ENCODE data around the gene ANKMY1. TPM values are rescaled to one million over a fixed set of nuclear protein-coding genes. Genes with fewer than 3 reads are reported as not detected.

The ANKMY1 gene
- total and polyA plus RNA-seq, 10 donors: 7.6 to 45.5 (median 29.4) TPM

- H3K4me3 ChIP-seq: no peak overlapping the region
- H3K27ac ChIP-seq: no peak overlapping the region
- no peaks in the 10 kb centered on the region for H3K36me3 ChIP-seq
- H3K27me3 ChIP-seq (replicated peaks in 1 of 7): peaks cover 3 to 93% (median 64%) of the 10 kb centered on the region in 7 donors
- intact Hi-C loops (cut with DNase I; ENCODE audit: low total_unique reads): no loop called here
- H3K9me3 ChIP-seq: no peaks in the 10 kb centered on the region
- TF ChIP-seq POLR2AphosphoS5 (IDR thresholded peaks at IDR 0.05): no peak
- WGBS, 5 donors: 21 to 28% (median 24%) methylated on average over 7 of the region's 7 CpGs
- no peak for DNase-seq
- H3K4me1 ChIP-seq: peaks cover 4 to 47% (median 31%) of the 10 kb centered on the region in 6 donors
These were observed 102.5 kb downstream of the ANKMY1 start for GRCh38 chr2:240455272-240455646.

- intact Hi-C loops (cut with DNase I; ENCODE audit: low total_unique reads): no loop called here
- WGBS, 5 donors: 17 to 28% (median 24%) methylated on average over 26 to 35 of the region's 35 CpGs
- H3K4me3 ChIP-seq: peak overlapping the region in 1 of 8 donors; percentile 74
These were observed 103.5 kb downstream of the ANKMY1 start for GRCh38 chr2:240454106-240454901.

GRCh38 chr2:240453461-240454105 lies 104.2 kb downstream of the ANKMY1 start:
- 4 to 18% (median 5%) methylated on average over 20 to 79 of the region's 81 CpGs for WGBS, 5 donors
- no peak overlapping the region for H3K27ac ChIP-seq
- no peak for TF ChIP-seq POLR2A (IDR thresholded peaks at IDR 0.05)
- no peak for TF ChIP-seq CTCF (IDR thresholded peaks at IDR 0.05 in 8 of 11, conservative IDR thresholded peaks at IDR 0.05 in 3 of 11)
- peak overlapping the region in 3 of 8 donors; percentile 20 to 74 (median 51) for H3K4me3 ChIP-seq
- peak; percentile 66 for DNase-seq
- H3K27me3 ChIP-seq (replicated peaks in 1 of 7): peaks cover 3 to 96% (median 64%) of the 10 kb centered on the region in 7 donors
- intact Hi-C loops (cut with DNase I; ENCODE audit: low total_unique reads): no loop called here
- H3K36me3 ChIP-seq: no peaks in the 10 kb centered on the region
- peaks cover 4 to 47% (median 31%) of the 10 kb centered on the region in 6 donors for H3K4me1 ChIP-seq
- no peaks in the 10 kb centered on the region for H3K9me3 ChIP-seq

More at GRCh38 chr2:240454106-240454901, 103.5 kb downstream of the ANKMY1 start:
- Histone ChIP-seq H3K36me3 (no peaks in the 10 kb centered on the region), H3K27ac (no peak overlapping the region), H3K4me1 (peaks cover 4 to 47% (median 31%) of the 10 kb centered on the region in 6 donors), H3K9me3 (no peaks in the 10 kb centered on the region), H3K27me3 (replicated peaks in 1 of 7) (peaks cover 3 to 95% (median 64%) of the 10 kb centered on the region in 7 donors)
- no peak for TF ChIP-seq POLR2AphosphoS5 (IDR thresholded peaks at IDR 0.05)
- TF ChIP-seq POLR2A (IDR thresholded peaks at IDR 0.05): no peak
- TF ChIP-seq CTCF (IDR thresholded peaks at IDR 0.05 in 8 of 11, conservative IDR thresholded peaks at IDR 0.05 in 3 of 11): no peak
- DNase-seq: no peak

- 0 to 2% (median 1%) methylated on average over 55 to 103 of the region's 103 CpGs for WGBS, 5 donors
- TF ChIP-seq CTCF (IDR thresholded peaks at IDR 0.05 in 8 of 11, conservative IDR thresholded peaks at IDR 0.05 in 3 of 11) (no peak), POLR2AphosphoS5 (IDR thresholded peaks at IDR 0.05) (no peak), POLR2A (IDR thresholded peaks at IDR 0.05) (no peak)
- no peak overlapping the region for H3K27ac ChIP-seq
- intact Hi-C loops (cut with DNase I; ENCODE audit: low total_unique reads): no loop called here
- peaks cover 3 to 99% (median 64%) of the 10 kb centered on the region in 7 donors for H3K27me3 ChIP-seq (replicated peaks in 1 of 7)
- H3K9me3 ChIP-seq: no peaks in the 10 kb centered on the region
- DNase-seq: peak; percentile 74
- peak overlapping the region; percentile 21 to 74 (median 46) for H3K4me3 ChIP-seq
- no peaks in the 10 kb centered on the region for H3K36me3 ChIP-seq
- peaks cover 4 to 53% (median 31%) of the 10 kb centered on the region in 6 donors for H3K4me1 ChIP-seq
These were observed 105.1 kb downstream of the ANKMY1 start for GRCh38 chr2:240452462-240453256.

Data from spleen (tissue), 11 donors.